ENCODE data around the gene CACFD1. TPM values are rescaled to one million over a fixed set of nuclear protein-coding genes. Genes with fewer than 3 reads are reported as not detected.

The CACFD1 gene
- total and polyA plus RNA-seq, 9 of the 15 experiments (the other 6 are each of a cell fraction or from before 2014, with no cell fraction given): 0.11 to 1.4 (median 1.1) TPM; not detected in 2

GRCh38 chr9:133510926-133511505 is 51.2 kb downstream of the CACFD1 start:
- WGBS (ENCODE audit: insufficient coverage, low coverage, missing lambda C conversion rate): 42% methylated on average over 18 of the region's 27 CpGs
- Histone ChIP-seq H3K4me1 (replicated peaks in 1 of 2; ENCODE audit: control insufficient read depth in 2 of 2, insufficient read depth in 2 of 2, low read length in 2 of 2) (peaks cover 13 to 38% of the 10 kb centered on the region in 2 experiments), H4K20me1 (replicated peaks; ENCODE audit: control insufficient read depth, insufficient read depth, low read length) (no peaks in the 10 kb centered on the region; the same call in 1 of the 2 replicates), H3K36me3 (ENCODE audit: control insufficient read depth, insufficient read depth, low read length) (no peaks in the 10 kb centered on the region; the same call in 2 of the 3 replicates), H3K4me2 (ENCODE audit: insufficient read depth, low read length) (no peak overlapping the region), H3K4me3 (no peak overlapping the region), H2AFZ (ENCODE audit: low read depth, low read length) (no peak overlapping the region), H3K27ac (ENCODE audit: extremely low read depth, low read depth, low read length) (no peak overlapping the region), H3K27me3 (ENCODE audit: control insufficient read depth in 2 of 2, insufficient read depth in 2 of 2, low read length in 2 of 2) (peaks cover 6 to 45% of the 10 kb centered on the region in 2 experiments), H3K9ac (ENCODE audit: insufficient read depth in 1 of 2, low read depth in 2 of 2, low read length in 2 of 2) (no peak overlapping the region), H3K9me1 (ENCODE audit: control insufficient read depth, insufficient read depth, low read length) (no peaks in the 10 kb centered on the region), H3K79me2 (ENCODE audit: control insufficient read depth, insufficient read depth, low read length) (no peaks in the 10 kb centered on the region), H3K9me3 (replicated peaks; ENCODE audit: control insufficient read depth, insufficient read depth, low read depth, low read length) (peaks cover 7% of the 10 kb centered on the region; the same call in 1 of the 2 replicates)
- intact Hi-C loops (cut with micrococcal nuclease): no loop called here
- TF ChIP-seq GABPB1 (CRISPR knock-in tag; IDR thresholded peaks at IDR 0.05) (no peak), ATF4 (CRISPR knock-in tag; IDR thresholded peaks at IDR 0.05) (no peak), ETS2 (tag; IDR thresholded peaks at IDR 0.05; ENCODE audit: borderline replicate concordance, poor library complexity, severe bottlenecking) (no peak), ASH1L (IDR thresholded peaks at IDR 0.05; ENCODE audit: borderline replicate concordance, low read depth, partially characterized antibody) (no peak), ZNF3 (CRISPR knock-in tag; IDR thresholded peaks at IDR 0.05) (no peak), SRSF3 (IDR thresholded peaks at IDR 0.05; ENCODE audit: insufficient read depth, low read length) (no peak), HDAC1 (IDR thresholded peaks at IDR 0.05) (no peak), CHD4 (IDR thresholded peaks at IDR 0.05; ENCODE audit: insufficient read depth, insufficient replicate concordance, low read depth, low read length, poor library complexity, severe bottlenecking) (no peak), GTF2B (IDR thresholded peaks at IDR 0.05; ENCODE audit: extremely low read depth, insufficient read length) (no peak), E2F3 (CRISPR knock-in tag; IDR thresholded peaks at IDR 0.05) (no peak), KLF13 (tag; IDR thresholded peaks at IDR 0.05; ENCODE audit: borderline replicate concordance, low read depth) (no peak)
- in situ Hi-C loops (cut with MboI): no loop called here
- no peak for FAIRE-seq
- no TSS peak for BruUV-seq (replicated peaks)
- ChIA-PET CTCF (ENCODE audit: low intra/inter-chr PET ratio) (no interaction called here), POLR2A (no interaction called here)
- no peak for DNase-seq (ENCODE audit: extremely low read depth in 1 of 4, low spot score in 3 of 4)
- ATAC-seq: no peak
